GM23338 (cell line): ENCODE results near the gene HNF1A. TPM values are rescaled to one million over a fixed set of nuclear protein-coding genes. Genes with fewer than 3 reads are reported as not detected.

Experiments used
- ATAC-seq: fragments of 200-7000 bp; cut with Tn5 transposase; 3 replicates; pipeline ENCODE4 v1.9.1; 2020
- DNase-seq: peaks from one replicate; pipeline ENCODE4 v3.0.0-alpha.2; 2015; ENCODE audit warnings: low spot score
- H2AFZ ChIP-seq: fragments of 200-600 bp; sonication (generic); 2 replicates; pipeline ENCODE4 v1.8.0; 2016; ENCODE audit warnings: antibody characterized with exemption, mild to moderate bottlenecking, moderate library complexity
- H3F3A ChIP-seq: fragments of 200-600 bp; sonication (generic); replicated peaks from 2 replicates; pipeline ENCODE4 v1.8.0; 2017; ENCODE audit warnings: antibody characterized with exemption, mixed run types, low read depth
- H3K27ac ChIP-seq: fragments of 200-600 bp; sonication (generic); 2 replicates; pipeline ENCODE4 v1.6.1; 2016; ENCODE audit warnings: low read depth
- H3K27me3 ChIP-seq: fragments of 200-600 bp; sonication (generic); 2 replicates; pipeline ENCODE4 v1.8.0; 2016; ENCODE audit warnings: mild to moderate bottlenecking, mixed run types, moderate library complexity; ENCODE audit not compliant: insufficient read depth
- H3K36me3 ChIP-seq: fragments of 200-600 bp; sonication (generic); 2 replicates; pipeline ENCODE4 v1.8.0; 2016; ENCODE audit warnings: mild to moderate bottlenecking; ENCODE audit not compliant: insufficient read depth
- H3K4me1 ChIP-seq: fragments of 200-600 bp; sonication (generic); 2 replicates; pipeline ENCODE4 v1.8.0; 2016; ENCODE audit warnings: mild to moderate bottlenecking, moderate library complexity; ENCODE audit not compliant: insufficient read depth
- H3K4me2 ChIP-seq: fragments of 200-600 bp; sonication (generic); 2 replicates; pipeline ENCODE4 v1.7.1; 2017; ENCODE audit warnings: mixed run types
- H3K4me3 ChIP-seq: fragments of 200-600 bp; sonication (generic); 2 replicates; pipeline ENCODE4 v1.6.1; 2016; ENCODE audit warnings: mixed run types
- H3K79me2 ChIP-seq: fragments of 200-600 bp; sonication (generic); replicated peaks from 2 replicates; pipeline ENCODE4 v1.8.0; 2017; ENCODE audit warnings: mild to moderate bottlenecking; ENCODE audit not compliant: insufficient read depth
- H3K9me2 ChIP-seq: fragments of 200-600 bp; sonication (generic); 2 replicates; pipeline ENCODE4 v1.8.0; 2017; ENCODE audit not compliant: insufficient read depth
- H4K20me1 ChIP-seq: fragments of 200-600 bp; sonication (generic); replicated peaks from 2 replicates; pipeline ENCODE4 v1.8.0; 2017; ENCODE audit warnings: mild to moderate bottlenecking; ENCODE audit not compliant: insufficient read depth
- H3K27ac Mint-ChIP-seq: 2 replicates; pipeline ENCODE4 v1.8.0; 2020; ENCODE audit warnings: inconsistent platforms, mild to moderate bottlenecking, moderate library complexity, mixed read lengths
- H3K27me3 Mint-ChIP-seq: 3 replicates; pipeline ENCODE4 v1.8.0; 2022; ENCODE audit warnings: low read depth, mild to moderate bottlenecking, moderate library complexity, mixed read lengths, inconsistent platforms; ENCODE audit not compliant: insufficient read depth, poor library complexity
- H3K36me3 Mint-ChIP-seq: 3 replicates; pipeline ENCODE4 v1.8.0; 2021; ENCODE audit warnings: low read depth, mild to moderate bottlenecking, inconsistent platforms, moderate library complexity, mixed read lengths
- H3K4me1 Mint-ChIP-seq: 3 replicates; pipeline ENCODE4 v1.8.0; 2020; ENCODE audit warnings: mild to moderate bottlenecking, inconsistent platforms, mixed read lengths
- H3K4me3 Mint-ChIP-seq: 3 replicates; pipeline ENCODE4 v1.8.0; 2021; ENCODE audit warnings: moderate library complexity, mild to moderate bottlenecking, inconsistent platforms, mixed read lengths
- H3K9me3 Mint-ChIP-seq: 3 replicates; pipeline ENCODE4 v1.8.0; 2020; ENCODE audit warnings: moderate library complexity, mild to moderate bottlenecking, inconsistent platforms, mixed read lengths
- CREB1 ChIP-seq: fragments of 250-450 bp; sonication (Bioruptor Pico); IDR thresholded peaks from 2 replicates; pipeline ENCODE4 v1.5.0; 2020; ENCODE audit warnings: low read depth, mild to moderate bottlenecking, moderate library complexity
- CTCF ChIP-seq, 2 experiments: fragments of 200-600 bp in 1 of 2; sonication (generic) in 1 of 2; conservative IDR thresholded peaks; 2 replicates each; pipeline versions ENCODE4 v1.5.1 to v1.6.1; 2016 to 2017; ENCODE audit warnings: antibody characterized with exemption in 2 of 2, low read depth in 2 of 2, mild to moderate bottlenecking in 2 of 2, moderate library complexity in 1 of 2
- ETS1 ChIP-seq: IDR thresholded peaks from 2 replicates; pipeline ENCODE4 v1.6.1; 2016; ENCODE audit warnings: antibody characterized with exemption
- EZH2 ChIP-seq: fragments of 200-600 bp; sonication (generic); IDR thresholded peaks from one replicate; pipeline ENCODE4 v1.8.0; 2017; ENCODE audit warnings: antibody characterized with exemption, mild to moderate bottlenecking, low read depth; ENCODE audit not compliant: unreplicated experiment
- JUNB ChIP-seq: IDR thresholded peaks from one replicate; pipeline ENCODE4 v1.6.1; 2016; ENCODE audit warnings: antibody characterized with exemption; ENCODE audit not compliant: unreplicated experiment
- NANOG ChIP-seq: IDR thresholded peaks from 2 replicates; pipeline ENCODE4 v1.6.1; 2016; ENCODE audit warnings: antibody characterized with exemption, borderline replicate concordance
- POLR2AphosphoS5 ChIP-seq: IDR thresholded peaks from 2 replicates; pipeline ENCODE4 v1.6.1; 2016; ENCODE audit warnings: antibody characterized with exemption, low read depth
- REST ChIP-seq: IDR thresholded peaks from one replicate; pipeline ENCODE4 v1.6.1; 2018; ENCODE audit warnings: antibody characterized with exemption; ENCODE audit not compliant: unreplicated experiment
- STAT1 ChIP-seq: IDR thresholded peaks from one replicate; pipeline ENCODE4 v1.6.1; 2016; ENCODE audit warnings: antibody characterized with exemption; ENCODE audit not compliant: unreplicated experiment
- ZNF114 ChIP-seq: fragments of 250-450 bp; sonication (Bioruptor Pico); IDR thresholded peaks from 2 replicates; pipeline ENCODE4 v1.5.0; 2020; ENCODE audit warnings: mild to moderate bottlenecking, moderate library complexity
- ZNF331 ChIP-seq: fragments of 250-450 bp; sonication (Bioruptor Pico); IDR thresholded peaks from 2 replicates; pipeline ENCODE4 v1.5.0; 2020; ENCODE audit warnings: low read depth, mild to moderate bottlenecking, moderate library complexity
- polyA plus RNA-seq: library from polyadenylated mRNA; unstranded; fragments of >200 nt; fragmentation: Nextera tagmentation; extraction: Ambion mirVana; gene quantifications from 2 replicates; pipeline ENCODE4 v1.2.1, GENCODE V29; 2016
- total RNA-seq: library from RNA; depleted of rRNA; stranded (reverse); fragments of >200 nt; shearing (Covaris generic); gene quantifications from 2 replicates; pipeline ENCODE4 v1.2.3, GENCODE V29; 2014

Gene HNF1A
- total and polyA plus RNA-seq, 2 experiments from 2014 or later, result 0.11 TPM; not detected in 1

- TF ChIP-seq ETS1, result no peak
- TF ChIP-seq JUNB, result no peak
- TF ChIP-seq POLR2AphosphoS5, result no peak
- no peak for TF ChIP-seq NANOG
- TF ChIP-seq REST, result no peak
- no peak for TF ChIP-seq ZNF331 (CRISPR knock-in tag)
- TF ChIP-seq ZNF114, result no peak
- TF ChIP-seq EZH2, result no peak
- no peak for TF ChIP-seq CTCF (conservative IDR thresholded peaks at IDR 0.05; ENCODE audit: low read depth in 2 of 2)
Observed at GRCh38 chr12:120977531-120978295, 630 bp upstream of the HNF1A start (continued).

GRCh38 chr12:120979220-120979861 is 998 bp downstream of the HNF1A start:
- peaks cover 9% of the 10 kb centered on the region; the same call in 1 of the 2 replicates for H3K4me1 ChIP-seq
- DNase-seq (no peak), ATAC-seq (no peak)
- Mint-ChIP-seq H3K36me3 (no peaks in the 10 kb centered on the region; the same call in 2 of the 3 replicates), H3K27me3 (peaks cover 2% of the 10 kb centered on the region), H3K27ac (no peak overlapping the region), H3K4me3 (no peak overlapping the region), H3K9me3 (no peaks in the 10 kb centered on the region; the same call in 2 of the 3 replicates), H3K4me1 (peaks cover 17% of the 10 kb centered on the region)
- H4K20me1 ChIP-seq, result no peaks in the 10 kb centered on the region
- no peak overlapping the region for H3K4me3 ChIP-seq
- no peaks in the 10 kb centered on the region for H3K79me2 ChIP-seq
- H2AFZ ChIP-seq, result peak overlapping the region; percentile 95; the same call in 1 of the 2 replicates
- H3K9me2 ChIP-seq, result no peaks in the 10 kb centered on the region
- no peak overlapping the region for H3K27ac ChIP-seq
- no peaks in the 10 kb centered on the region for H3F3A ChIP-seq
- no peak overlapping the region for H3K4me2 ChIP-seq
- H3K36me3 ChIP-seq, result no peaks in the 10 kb centered on the region
- H3K27me3 ChIP-seq, result no peaks in the 10 kb centered on the region
- TF ChIP-seq ZNF114 (no peak), EZH2 (no peak), CREB1 (CRISPR knock-in tag) (no peak), STAT1 (no peak)
